Right renal cortex interstitium (tissue), 3 donors: ENCODE data around the gene SUMF1. TPM values are rescaled to one million over a fixed set of nuclear protein-coding genes. Genes with fewer than 3 reads are reported as not detected.

Experiments used
- DNase-seq, 3 donors: peaks; one replicate each; pipeline ENCODE4 v3.0.0-alpha.2; 2013; ENCODE audit warnings: low read depth in 3 of 3, low spot score in 2 of 3
- polyA plus RNA-seq, 3 donors: library from polyadenylated mRNA; unstranded; fragments of 120-200 nt; gene quantifications; one replicate each; pipeline ENCODE4 v1.2.1, GENCODE V29; 2013; ENCODE audit not compliant: insufficient read length in 3 of 3

Gene SUMF1
- polyA plus RNA-seq, result 10 to 100 TPM; 46.1 to 50.8 (median 50.0) TPM

DNA sequence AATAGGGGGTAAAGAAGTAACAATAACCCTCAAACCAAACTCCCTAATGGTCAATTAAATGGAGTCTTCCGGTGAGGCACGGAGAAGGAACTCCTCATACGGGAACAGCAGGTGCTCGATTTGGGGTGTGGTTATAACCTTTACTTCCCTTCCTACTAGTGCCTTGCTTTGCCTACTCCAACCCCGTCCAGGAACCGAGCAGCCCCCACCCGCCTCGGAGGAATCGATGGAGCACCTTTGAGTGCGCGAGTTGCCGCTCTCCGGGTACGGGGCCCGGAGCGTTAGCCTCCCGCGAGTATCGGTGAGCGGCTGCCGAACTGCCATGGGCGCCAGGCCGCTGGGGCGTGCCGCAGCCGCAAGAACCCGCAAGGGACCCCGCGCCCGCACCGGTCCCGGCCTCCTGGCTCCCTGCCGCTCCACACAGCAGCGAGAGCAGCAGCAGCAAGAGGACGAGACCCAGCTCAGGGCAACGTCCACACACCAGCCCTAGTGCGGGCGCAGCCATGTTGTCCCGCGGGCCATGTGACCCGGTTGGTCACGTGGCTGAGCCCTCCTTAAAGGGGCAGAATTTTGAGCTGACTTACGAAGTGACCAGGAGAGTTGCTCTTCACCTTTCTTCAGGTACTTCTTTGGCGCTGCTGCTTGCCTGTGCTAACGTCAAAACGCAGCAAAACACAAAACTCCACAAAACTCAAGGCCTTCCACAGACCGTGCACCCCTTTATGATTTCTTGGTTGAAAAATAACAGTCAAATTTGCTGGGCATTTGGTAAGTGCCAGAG lies at the start of gene SUMF1:
TSS of gene SUMF1 (minus strand) at position 529 of the 781 bp plus-strand sequence. CDS start at position 505, 24 bp downstream.
- peak in 2 of 3 donors; percentile 60 to 69 for DNase-seq

DNA sequence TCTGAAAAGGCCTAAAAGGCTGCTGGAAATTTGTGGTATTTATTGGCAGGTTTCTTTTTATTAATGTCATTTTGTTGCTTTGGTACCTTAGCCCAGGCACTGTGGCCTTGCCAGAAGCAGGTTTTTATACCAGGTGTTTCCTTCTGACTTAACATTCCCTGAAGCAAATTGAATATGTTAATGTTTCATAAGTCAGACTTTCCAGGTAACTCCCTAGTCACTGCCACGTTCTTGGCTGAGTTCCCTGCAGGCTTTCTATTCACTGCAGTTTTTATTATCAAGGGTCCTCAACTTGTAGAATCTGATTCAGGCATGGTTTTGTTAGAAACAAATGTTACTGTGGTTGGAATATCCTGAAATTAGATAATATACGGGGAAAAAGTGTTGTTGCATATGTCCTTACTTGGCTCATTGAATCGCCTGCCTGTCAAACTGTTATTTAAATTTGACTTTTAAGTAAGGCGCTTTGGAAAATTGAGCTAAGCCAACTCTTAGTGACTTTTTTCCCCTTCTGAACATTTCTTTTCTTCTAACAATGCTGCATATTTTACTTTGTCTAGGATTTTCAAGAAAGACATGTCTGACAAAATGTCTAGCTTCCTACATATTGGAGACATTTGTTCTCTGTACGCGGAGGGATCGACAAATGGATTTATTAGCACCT lies 49.0 kb upstream of the SUMF1 start:
- no peak for DNase-seq

DNA sequence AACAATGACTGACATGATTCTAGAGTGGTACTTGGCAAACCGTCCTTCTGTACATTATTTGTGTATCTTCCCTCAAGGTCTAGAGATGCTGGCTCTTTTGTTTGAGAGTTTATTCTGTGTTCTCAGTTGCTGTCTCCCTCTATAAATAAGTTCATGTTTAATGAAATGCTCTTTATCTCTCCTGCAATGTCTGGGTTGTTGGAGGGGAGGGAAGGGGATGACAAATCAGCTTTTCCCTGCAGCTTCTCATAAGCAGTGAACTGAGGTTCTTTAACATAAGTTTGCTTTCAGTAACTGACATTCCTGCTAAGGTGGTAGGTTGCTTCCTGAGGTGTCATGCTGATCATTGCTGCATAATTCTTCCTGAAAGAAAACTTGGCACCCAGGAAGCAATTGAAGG lies 47.8 kb upstream of the SUMF1 start:
- DNase-seq, result no peak

DNA sequence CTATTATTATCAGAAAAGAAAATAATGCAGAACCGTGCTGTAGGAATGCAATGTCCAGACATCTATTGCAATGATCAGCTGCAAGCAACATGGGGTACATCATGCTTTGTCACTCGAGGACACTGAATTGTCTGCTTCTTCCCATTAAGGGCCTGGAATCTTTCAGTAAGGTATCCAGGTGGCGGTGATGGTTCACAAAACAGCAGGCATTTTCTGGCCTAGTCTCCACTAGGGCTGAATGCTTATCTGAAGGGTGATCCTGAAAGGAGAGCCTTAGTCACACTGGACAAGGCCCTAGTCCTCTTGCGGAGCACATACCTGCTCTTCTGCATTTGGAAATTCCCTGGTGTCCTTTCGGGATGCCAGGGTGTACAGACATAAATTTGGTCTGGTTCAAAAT lies 47.3 kb upstream of the SUMF1 start:
- DNase-seq, result no peak

- peak in 1 of 3 donors; percentile 63 for DNase-seq
These were observed 46.0 kb upstream of the SUMF1 start for GRCh38 chr3:4512895-4513616.

- DNase-seq, result no peak
These were observed 44.6 kb upstream of the SUMF1 start for GRCh38 chr3:4511491-4512262.

- DNase-seq, result no peak
These were observed 43.1 kb upstream of the SUMF1 start for GRCh38 chr3:4509983-4510755.

DNA sequence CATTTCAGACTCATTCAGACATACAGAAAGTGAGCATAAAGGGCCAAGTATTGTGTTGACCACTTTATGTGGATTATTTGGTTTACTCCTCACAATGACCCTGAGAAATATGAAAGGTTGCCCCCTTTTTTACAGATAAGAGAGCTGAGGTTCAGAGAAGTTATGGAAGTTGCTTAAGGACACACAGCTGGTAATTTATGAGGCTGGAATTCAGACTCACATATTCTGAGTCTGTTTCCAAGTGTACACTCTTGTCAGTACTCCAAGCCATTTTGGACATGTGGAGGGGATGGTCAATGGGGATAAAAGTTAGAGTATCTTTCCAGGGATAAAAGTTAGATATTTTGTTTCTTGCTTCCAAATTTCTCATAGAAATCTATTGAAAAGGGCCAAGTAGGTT lies 42.0 kb upstream of the SUMF1 start:
- no peak for DNase-seq

GRCh38 chr3:4508048-4508981 lies 41.2 kb upstream of the SUMF1 start:
- no peak for DNase-seq

DNA sequence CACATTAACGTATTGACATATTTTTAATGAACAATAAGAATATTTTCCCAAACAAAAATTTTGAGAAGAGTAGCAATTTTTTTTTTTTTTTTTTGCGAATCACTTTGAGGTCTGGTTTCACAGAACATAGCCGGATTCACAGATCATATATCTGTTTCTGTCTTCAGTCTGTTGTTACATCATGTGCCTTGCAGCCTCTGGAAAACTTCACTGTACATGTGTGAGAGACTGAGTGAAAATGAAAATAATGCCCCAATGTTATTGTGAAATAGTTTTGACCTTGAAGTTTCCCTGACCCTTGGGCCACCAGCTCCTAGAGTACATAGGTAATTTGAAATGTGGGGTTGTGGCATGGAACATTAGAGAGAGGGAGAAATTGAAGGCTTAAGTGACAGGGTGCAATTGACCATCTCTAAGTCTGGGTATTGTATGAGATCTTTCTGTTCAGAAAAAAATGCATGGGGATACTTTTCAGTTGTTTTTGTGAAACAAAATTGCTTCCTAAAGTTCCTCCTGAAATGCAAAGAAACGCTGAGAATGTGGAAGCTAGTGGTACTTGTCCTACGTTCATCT lies 40.0 kb upstream of the SUMF1 start:
- no peak for DNase-seq

DNA sequence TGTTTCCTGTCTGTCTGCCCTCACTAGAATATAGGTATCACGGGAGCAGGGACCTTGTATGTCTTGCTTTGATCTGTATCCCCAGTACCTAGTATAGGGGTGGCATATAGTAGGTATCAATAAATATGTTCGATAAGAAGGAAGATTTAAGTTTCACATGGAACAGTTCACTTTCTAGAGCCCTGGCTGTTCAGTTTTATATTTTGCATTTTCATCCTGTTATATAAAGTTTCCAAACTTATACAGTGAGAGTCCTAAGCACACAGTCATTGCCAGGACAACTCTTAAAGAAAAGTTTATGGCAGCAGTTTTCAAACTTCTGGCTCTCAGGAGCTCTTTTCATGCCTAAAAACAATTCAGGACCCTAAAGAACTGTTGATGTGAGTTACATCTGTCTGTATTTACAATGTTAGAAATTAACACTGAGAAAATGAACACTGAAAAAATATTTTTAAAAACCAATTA lies 39.5 kb upstream of the SUMF1 start:
- DNase-seq, result no peak

- DNase-seq, result no peak
These were observed 38.9 kb upstream of the SUMF1 start for GRCh38 chr3:4505688-4506558.

- no peak for DNase-seq
These were observed 37.5 kb upstream of the SUMF1 start for GRCh38 chr3:4504340-4505261.

- DNase-seq, result no peak
These were observed 36.0 kb upstream of the SUMF1 start for GRCh38 chr3:4503050-4503449.

DNA sequence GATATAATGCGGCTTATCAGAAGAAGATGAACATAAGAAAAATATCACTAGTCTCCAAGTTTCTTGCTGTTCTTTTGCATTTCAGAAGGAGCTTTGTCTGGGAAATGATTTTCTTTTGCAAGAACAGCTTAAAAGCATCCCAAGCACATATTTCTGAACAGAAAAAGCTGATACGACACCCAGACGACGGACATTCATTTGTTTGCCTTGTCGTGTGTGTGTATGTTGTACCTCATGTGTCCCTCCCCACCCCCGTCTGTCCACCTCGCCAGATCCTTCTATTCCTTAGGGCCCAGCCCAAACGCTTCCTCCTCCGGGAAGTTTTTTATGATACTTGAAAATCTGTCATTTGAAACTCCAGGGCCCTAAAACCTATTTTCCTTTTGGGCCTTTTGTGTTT lies 34.9 kb upstream of the SUMF1 start:
- no peak for DNase-seq

GRCh38 chr3:4501437-4501836 lies 34.4 kb upstream of the SUMF1 start:
- no peak for DNase-seq
